Osteoblast (primary cell): ENCODE data around the gene OXSR1. TPM values are rescaled to one million over a fixed set of nuclear protein-coding genes. Genes with fewer than 3 reads are reported as not detected.

Source experiments
- DNase-seq: peaks from one replicate; pipeline ENCODE4 v3.0.0; 2011; ENCODE audit warnings: low spot score, mixed read lengths; ENCODE audit not compliant: insufficient read length; ENCODE audit errors: missing footprints
- H2AFZ ChIP-seq: 2 replicates; pipeline ENCODE4 v1.6.0; 2011; ENCODE audit warnings: mild to moderate bottlenecking, low read length
- H3K27ac ChIP-seq: 2 replicates; pipeline ENCODE4 v1.5.1; 2011; ENCODE audit warnings: mild to moderate bottlenecking, low read depth, low read length, moderate library complexity
- H3K27me3 ChIP-seq: 2 replicates; pipeline ENCODE4 v1.6.0; 2012; ENCODE audit warnings: mild to moderate bottlenecking, control low read depth, inconsistent platforms, low read length, moderate library complexity; ENCODE audit not compliant: insufficient read depth
- H3K36me3 ChIP-seq: 2 replicates; pipeline ENCODE4 v1.5.1; 2011; ENCODE audit warnings: mild to moderate bottlenecking, low read length, control low read depth, moderate library complexity; ENCODE audit not compliant: insufficient read depth
- H3K4me1 ChIP-seq: 2 replicates; pipeline ENCODE4 v1.5.1; 2011; ENCODE audit warnings: mild to moderate bottlenecking, low read length, control low read depth, moderate library complexity; ENCODE audit not compliant: insufficient read depth
- H3K4me2 ChIP-seq: 2 replicates; pipeline ENCODE4 v1.6.0; 2011; ENCODE audit warnings: mild to moderate bottlenecking, low read length; ENCODE audit not compliant: insufficient read depth
- H3K4me3 ChIP-seq: fragments of 200-600 bp; sonication (generic); 3 replicates; pipeline ENCODE4 v1.5.1; 2012; ENCODE audit warnings: mild to moderate bottlenecking, low read length, inconsistent platforms; ENCODE audit not compliant: insufficient read depth
- H3K79me2 ChIP-seq: 2 replicates; pipeline ENCODE4 v1.6.0; 2012; ENCODE audit warnings: mild to moderate bottlenecking, low read length, control low read depth, inconsistent platforms; ENCODE audit not compliant: insufficient read depth
- H3K9me3 ChIP-seq: 2 replicates; pipeline ENCODE4 v1.5.1; 2011; ENCODE audit warnings: low read depth, low read length, control low read depth
- H4K20me1 ChIP-seq: 2 replicates; pipeline ENCODE4 v1.6.0; 2012; ENCODE audit warnings: mild to moderate bottlenecking, low read length, control low read depth; ENCODE audit not compliant: insufficient read depth
- total RNA-seq: library from RNA; depleted of rRNA; stranded (reverse); fragments of >200 nt; gene quantifications from 2 replicates; pipeline ENCODE4 v1.2.3, GENCODE V29; 2012
- TF ChIP-seq, protein P1 (sequence below): IDR thresholded peaks from 2 replicates; pipeline ENCODE4 v1.5.1; 2011; ENCODE audit warnings: mild to moderate bottlenecking, low read depth, low read length, moderate library complexity; ENCODE audit errors: extremely low read depth

The OXSR1 gene
- total RNA-seq, 1 donor: 50.3 TPM

DNA sequence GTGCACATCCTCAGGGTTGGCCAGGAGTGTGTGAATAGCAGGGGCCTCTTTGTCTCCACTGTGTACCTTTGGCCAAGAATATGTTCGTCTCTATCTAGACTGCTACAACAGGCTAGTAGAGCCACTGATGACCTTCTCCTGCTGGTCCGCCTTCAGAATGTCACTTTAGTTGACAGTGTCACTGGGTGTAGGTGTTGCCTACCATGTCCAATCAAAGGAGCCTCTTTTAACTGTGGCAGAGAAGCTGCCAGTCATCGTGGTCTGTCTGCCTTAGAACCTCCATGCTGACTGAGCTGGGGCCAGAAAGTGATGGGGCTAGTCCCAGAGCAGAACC is 40.1 kb downstream of the OXSR1 start:
- no peak overlapping the region for H3K4me3 ChIP-seq
- no peaks in the 10 kb centered on the region for H3K36me3 ChIP-seq
- H3K4me1 ChIP-seq: no peaks in the 10 kb centered on the region
- H3K4me2 ChIP-seq: no peak overlapping the region
- H3K9me3 ChIP-seq: no peaks in the 10 kb centered on the region
- H2AFZ ChIP-seq: no peak overlapping the region
- TF ChIP-seq, protein P1, sequence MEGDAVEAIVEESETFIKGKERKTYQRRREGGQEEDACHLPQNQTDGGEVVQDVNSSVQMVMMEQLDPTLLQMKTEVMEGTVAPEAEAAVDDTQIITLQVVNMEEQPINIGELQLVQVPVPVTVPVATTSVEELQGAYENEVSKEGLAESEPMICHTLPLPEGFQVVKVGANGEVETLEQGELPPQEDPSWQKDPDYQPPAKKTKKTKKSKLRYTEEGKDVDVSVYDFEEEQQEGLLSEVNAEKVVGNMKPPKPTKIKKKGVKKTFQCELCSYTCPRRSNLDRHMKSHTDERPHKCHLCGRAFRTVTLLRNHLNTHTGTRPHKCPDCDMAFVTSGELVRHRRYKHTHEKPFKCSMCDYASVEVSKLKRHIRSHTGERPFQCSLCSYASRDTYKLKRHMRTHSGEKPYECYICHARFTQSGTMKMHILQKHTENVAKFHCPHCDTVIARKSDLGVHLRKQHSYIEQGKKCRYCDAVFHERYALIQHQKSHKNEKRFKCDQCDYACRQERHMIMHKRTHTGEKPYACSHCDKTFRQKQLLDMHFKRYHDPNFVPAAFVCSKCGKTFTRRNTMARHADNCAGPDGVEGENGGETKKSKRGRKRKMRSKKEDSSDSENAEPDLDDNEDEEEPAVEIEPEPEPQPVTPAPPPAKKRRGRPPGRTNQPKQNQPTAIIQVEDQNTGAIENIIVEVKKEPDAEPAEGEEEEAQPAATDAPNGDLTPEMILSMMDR: no peak
- peaks cover 84% of the 10 kb centered on the region for H3K79me2 ChIP-seq
- H3K27me3 ChIP-seq: no peaks in the 10 kb centered on the region
- no peak for DNase-seq
- no peak overlapping the region for H3K27ac ChIP-seq
- peaks cover 17% of the 10 kb centered on the region for H4K20me1 ChIP-seq

DNA sequence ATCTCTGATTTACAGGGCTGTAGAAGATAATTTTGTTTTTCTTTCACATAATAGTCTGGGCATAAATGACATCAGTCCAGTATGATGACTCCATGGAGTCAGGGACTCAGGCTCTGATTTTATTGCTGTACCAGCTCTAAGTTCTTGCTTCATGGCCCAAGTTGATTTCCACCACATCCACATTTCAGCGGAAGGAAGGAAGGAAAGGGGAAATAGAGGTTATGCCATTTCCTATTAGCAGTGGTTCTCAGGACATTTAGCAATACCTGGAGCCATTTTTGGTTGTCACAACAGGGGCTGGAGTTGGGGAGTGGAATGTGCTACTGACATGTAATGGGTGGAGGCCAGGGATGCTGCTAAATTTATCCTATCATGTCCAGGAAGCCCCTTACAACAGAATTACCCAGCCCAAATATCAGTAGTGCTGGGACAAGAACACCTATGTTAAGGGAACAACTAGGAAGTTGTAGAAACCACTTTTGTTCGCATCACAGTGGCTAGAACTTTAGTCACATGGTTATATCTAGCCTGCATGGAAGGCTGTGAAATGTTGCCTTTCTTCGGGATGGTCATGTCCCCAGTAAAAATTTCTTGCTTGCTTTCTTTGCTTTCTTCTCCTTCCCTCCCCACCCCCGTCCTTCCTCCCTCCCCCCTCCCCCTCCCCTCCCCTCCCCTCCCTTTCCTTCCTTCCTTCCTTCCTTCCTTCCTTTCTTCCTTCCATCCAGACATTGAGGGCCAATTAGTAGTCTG is 42.1 kb downstream of the OXSR1 start:
- Histone ChIP-seq H2AFZ (no peak overlapping the region), H3K27ac (no peak overlapping the region), H3K79me2 (peaks cover 88% of the 10 kb centered on the region), H3K9me3 (no peaks in the 10 kb centered on the region), H4K20me1 (peaks cover 25% of the 10 kb centered on the region), H3K4me1 (no peaks in the 10 kb centered on the region), H3K36me3 (no peaks in the 10 kb centered on the region), H3K4me3 (no peak overlapping the region), H3K27me3 (no peaks in the 10 kb centered on the region), H3K4me2 (no peak overlapping the region)
- TF ChIP-seq, protein P1: no peak
- no peak for DNase-seq

DNA sequence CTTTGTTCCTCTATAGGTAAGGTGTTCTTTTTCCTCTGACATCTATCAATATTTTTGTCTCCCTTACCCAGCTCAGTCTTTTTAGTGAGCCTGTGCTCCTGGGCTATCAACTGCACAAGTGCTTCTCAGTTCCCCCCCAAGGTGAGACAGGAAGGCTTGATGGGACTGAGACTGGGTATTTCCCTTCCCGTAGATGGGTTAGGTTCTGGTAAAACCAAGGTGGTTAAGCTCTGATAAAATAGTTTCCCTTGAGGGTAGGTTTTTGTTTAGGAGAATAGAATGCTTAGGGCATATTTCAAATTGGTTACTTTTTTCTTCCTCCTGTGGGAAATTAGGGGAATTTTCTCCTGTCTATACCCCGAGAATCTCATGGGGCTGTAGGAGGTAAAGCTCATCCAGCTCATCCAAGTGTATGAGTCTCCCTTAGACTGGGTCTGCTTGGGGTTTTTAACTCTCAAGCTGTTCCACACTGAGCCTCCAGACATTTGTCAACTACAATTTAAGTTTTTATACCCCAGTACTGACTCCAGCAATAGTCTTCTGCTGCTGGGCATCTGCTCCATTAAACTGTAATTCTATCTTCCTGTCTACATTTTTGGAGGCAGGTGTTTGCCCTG is 44.9 kb downstream of the OXSR1 start:
- no peaks in the 10 kb centered on the region for H3K4me1 ChIP-seq
- H3K27ac ChIP-seq: no peak overlapping the region
- no peaks in the 10 kb centered on the region for H3K27me3 ChIP-seq
- H3K36me3 ChIP-seq: no peaks in the 10 kb centered on the region
- no peak overlapping the region for H2AFZ ChIP-seq
- peaks cover 92% of the 10 kb centered on the region for H3K79me2 ChIP-seq
- peaks cover 33% of the 10 kb centered on the region for H4K20me1 ChIP-seq
- no peak overlapping the region for H3K4me2 ChIP-seq
- no peaks in the 10 kb centered on the region for H3K9me3 ChIP-seq
- no peak overlapping the region for H3K4me3 ChIP-seq
- TF ChIP-seq, protein P1: no peak
- DNase-seq: no peak

DNA sequence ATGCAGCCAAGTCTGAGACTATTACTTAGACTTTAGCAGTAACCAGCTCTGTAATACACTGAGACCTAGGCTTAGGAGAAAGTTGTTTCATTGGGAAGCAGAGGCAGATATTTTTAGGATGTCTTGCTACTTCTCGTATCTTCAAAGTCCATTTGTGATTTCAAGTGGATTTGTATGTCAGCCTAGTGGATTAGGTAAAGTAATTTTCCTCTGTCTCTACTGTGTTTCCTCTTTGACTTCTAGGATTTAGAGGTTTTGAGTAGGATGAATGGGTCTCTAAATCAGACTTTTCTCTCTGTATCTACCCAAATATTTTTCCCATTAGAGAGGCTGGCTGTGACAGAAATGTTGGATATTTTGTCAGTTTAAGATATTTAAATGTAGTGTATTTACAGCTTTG is 46.8 kb downstream of the OXSR1 start:
- Histone ChIP-seq H3K27ac (no peak overlapping the region), H3K79me2 (peaks cover 89% of the 10 kb centered on the region), H3K36me3 (peaks cover 3% of the 10 kb centered on the region), H3K9me3 (no peaks in the 10 kb centered on the region), H4K20me1 (peaks cover 24% of the 10 kb centered on the region), H3K27me3 (no peaks in the 10 kb centered on the region), H2AFZ (no peak overlapping the region), H3K4me1 (no peaks in the 10 kb centered on the region), H3K4me3 (no peak overlapping the region), H3K4me2 (no peak overlapping the region)
- DNase-seq: no peak
- TF ChIP-seq, protein P1: no peak
